HG02642 (cell line): ENCODE data around the gene AHDC1.

Experiments used
- ATAC-seq: cut with Tn5 transposase; IDR thresholded peaks from one replicate; pipeline ENCODE4 v1.9.1; 2021; ENCODE audit warnings: mild to moderate bottlenecking; ENCODE audit not compliant: unreplicated experiment, poor library complexity

Gene AHDC1

DNA sequence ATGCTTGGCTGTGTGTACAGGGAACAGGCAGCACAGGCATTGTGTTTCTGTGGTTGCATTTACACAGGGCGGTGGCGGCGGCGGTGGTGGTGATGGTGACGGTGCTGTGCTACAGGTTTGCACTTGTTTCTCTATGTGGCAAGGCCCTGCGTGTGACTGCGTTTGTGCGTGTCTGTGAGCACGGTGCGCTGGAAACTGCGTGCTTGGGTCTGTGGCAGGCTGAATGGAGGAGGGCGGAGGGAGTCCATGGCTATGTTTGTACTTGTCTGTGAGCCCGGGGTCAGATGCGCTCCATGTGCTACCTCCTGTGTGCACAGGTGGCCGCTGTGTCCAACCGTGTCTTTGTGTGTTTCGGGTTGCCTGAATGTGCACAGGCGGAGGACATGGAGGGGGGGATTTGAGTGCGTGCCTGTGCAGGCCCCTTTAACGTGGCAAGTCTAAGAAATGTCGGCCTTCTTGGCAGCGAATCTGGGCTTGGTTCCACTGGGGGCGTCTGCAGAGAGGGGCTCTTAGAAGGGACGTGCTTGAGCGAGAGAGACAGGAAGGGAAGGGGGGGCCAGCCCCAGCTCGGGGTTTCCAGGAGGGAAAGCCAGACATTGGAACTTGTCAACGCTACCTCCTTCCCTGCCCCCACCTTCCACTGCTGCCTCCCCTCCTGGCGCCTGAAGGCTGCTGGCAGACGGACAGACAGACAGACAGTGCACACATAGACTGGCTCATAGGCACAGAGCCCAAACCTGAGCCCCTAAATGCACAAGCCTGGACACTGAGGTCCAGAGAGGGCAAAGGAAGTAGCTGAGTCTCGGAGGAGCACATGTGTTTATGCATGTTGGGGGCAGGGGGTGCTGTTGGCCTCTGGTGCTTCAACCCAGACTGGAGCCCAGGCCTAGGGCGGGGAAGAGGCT, 81.3 kb downstream of the AHDC1 start:
- no peak for ATAC-seq

DNA sequence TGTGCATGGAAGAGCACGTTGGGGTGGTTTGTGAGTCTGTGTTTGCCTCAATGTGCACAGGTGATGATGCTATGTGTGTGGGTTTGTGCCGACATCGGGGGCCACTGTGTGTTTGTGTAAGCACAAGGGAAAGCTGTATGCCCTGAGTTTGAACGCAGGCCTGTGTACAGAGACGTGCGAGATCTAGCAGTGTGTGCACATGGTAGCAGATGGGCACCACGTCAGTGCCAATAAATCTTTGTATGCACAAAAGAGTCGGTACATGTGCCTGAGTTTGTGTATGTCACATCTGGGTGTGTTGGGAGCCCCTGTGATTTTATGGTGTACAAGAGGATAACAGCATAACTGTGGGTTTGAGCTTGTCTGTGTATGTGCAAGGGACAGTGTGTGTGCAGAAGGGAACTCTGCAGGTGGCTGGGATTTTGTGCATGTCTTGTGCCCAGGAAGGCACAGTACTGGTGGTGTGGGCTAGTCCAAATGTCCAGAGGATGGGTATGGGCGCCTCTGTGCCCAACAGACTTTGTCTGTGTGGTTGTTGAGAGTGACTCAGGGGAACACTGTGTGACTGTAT, 82.0 kb downstream of the AHDC1 start:
- ATAC-seq: no peak

DNA sequence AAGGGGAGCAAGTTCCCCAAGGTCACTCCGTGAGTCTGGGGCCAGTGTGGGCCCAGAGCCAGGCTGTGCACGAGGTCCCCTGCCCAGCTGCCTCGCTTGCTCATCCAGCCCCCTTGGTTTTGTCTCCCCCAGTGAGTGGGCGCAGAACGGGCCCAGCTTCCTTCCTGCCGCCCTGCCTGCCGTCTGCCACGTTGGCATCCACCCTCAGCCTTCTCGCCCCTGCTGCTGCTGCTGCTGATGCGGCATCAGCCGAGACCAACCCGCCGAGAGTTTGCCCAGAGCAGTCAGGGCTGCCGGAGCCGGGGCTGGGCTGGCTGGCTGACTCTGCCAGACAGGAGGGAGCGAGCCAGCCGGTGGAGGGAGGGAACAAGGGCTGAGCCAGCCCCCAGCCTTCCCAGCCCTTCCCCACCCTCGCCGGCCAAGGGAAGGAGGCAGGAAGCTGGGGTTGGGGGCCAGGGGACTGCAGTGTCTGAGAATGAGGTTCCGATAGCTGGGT, 82.6 kb downstream of the AHDC1 start:
- ATAC-seq: no peak

DNA sequence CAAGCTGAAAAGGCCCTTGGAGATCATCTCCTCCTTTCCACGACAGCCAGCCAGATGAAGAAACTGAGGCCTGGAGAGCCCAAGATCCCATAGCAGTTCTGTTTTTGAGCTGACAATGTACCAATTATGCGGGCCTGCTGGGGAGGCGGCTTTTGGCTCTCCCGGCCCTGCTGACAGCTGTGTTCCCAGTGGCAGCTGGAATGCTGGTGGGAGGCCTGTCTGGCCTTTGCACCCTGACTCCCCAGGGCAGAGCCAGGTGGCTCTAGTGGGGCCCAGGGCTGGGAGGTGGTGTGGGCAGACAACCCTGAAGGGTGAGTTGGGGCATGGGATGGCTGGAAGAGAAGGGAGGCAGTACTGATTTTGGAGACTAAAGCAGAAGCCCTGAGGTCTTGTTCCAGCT, 83.3 kb downstream of the AHDC1 start:
- no peak for ATAC-seq

DNA sequence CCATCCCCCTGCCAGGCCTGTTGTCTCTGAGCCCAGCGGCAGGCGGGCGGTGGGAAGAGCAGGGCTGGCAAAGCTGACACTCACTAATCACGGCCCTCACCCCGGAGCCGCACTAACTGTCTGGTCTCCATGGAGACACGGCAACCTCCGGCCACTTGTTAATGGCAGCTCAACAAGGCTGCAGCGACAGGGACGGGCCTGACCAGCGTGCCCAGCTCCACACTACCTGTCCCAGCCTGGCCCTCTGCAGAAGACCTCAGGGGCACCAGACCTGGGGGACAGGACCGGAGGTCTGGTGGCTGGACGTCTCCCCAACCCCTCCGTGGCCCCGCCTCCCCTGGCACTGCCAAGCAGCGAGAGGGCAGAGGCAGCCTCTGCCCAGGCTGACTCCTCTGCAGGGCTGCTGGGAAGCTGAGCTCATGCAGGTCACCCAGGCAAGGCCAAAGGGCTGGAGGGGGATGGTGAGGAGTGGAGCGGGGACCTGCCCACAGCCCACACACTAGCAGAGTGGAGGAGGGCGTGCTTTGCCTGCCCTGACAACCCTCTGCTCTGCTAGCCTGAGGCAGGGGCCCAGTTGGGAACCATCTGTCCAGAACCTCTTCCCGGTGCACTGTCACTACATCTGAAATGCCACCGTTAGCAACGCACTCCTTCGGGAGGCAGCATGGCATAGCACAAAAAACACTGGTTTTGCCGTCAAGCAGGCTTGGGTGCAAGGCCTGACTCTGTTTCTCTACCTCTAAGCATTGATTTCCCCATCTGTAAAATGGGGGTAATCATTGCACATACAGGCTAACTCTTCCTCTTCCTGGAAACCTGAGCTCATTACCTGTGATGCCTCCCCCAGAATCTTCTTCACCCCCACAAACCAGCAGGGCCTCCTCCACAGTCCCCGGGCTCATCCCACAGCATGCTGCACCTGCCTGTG, 84.3 kb downstream of the AHDC1 start:
- no peak for ATAC-seq

DNA sequence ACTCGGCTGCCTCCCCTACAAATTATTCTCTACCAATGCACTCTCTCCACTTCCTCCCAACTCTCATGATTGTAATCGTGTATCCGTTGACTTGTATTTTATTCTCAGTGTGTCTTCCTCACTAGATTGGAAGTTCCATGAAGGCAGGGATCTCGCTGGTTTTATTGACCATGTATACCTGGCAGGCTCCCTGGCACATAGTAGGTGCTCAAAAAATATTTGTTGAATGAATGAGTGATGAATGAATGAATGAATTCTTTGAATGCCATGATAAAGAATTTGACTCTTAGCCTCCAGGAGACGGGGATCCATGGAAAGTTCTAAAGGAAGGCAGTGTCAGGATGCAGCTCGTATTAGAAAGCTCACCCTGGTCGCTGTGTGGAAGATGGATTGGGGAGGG, 85.1 kb downstream of the AHDC1 start:
- ATAC-seq: no peak

DNA sequence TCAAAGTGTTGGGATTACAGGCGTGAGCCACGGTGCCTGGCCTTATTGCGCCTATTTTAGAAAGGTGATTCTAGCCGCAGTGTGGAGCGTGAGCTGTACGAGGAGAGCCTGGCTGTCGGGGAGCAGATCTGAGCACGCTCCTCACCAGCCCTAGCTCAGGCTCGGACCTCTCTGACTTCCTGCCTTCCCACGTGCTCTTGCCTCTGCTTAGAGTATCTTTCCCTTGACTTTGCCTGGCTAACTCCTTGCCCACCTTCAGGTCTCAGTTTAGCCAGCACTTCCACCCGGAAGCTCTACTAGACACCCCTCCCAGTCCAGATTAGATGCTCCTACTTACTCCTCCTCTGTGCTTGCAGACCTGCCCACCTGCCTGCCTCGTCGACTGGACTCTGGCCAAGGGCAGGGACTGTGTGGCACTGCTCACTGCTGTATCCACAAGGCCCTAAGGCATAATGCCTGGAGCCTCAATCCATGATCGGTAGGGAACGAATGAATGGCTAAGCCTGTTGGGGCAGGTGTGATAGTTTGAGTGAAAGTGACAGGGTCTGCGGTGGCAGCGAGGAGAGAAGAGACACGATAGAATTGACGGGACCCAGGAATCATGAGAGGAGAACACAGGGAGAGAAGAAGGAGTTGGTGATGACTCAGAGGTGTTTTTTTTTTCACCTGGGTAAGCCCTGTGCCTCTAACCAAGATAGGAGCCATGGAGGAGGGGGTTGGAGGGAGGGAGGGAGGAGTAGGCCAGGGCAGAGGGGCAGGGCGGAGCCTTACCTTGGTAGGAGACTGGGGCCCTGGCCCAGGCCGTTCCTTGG, 85.8 kb downstream of the AHDC1 start:
- ATAC-seq: no peak

DNA sequence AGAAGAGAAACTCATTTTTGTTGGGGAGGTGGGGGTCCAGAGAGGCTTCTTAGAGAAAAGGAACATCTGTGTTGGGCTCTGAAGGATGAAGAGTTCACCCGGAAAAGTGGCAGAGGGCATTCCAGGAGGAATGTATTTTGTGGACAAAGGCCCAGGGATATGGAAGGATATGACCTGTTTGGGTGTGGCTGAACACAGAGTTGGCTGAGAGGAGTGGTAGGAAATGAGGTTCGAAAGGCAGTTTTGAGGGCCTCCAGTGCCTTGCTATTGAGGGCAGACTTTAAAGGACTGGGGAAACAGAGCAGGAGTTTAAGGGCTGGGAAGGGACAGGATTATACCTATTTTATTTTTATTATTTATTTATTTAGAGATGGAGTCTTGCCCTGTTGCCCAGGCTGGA, 86.6 kb downstream of the AHDC1 start:
- no peak for ATAC-seq

DNA sequence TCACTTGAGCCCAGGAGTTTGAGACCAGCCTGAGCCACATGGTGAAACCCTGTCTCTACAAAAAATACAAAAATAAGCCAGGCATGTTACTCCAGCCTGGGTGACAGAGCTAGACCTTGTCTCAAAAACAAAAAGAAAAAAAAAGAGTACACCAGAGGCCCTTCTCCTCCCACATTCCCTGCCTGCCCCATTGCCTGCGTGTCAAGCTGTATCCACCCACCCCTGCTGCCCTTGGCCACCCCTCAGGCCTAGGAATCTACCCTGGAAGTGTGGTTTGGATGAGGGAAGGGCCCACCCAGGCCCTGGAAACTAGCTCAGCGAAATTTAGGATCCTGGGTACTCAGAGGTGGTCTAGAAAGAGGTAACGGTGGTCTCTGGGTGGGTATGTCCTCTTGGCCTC, 88.3 kb downstream of the AHDC1 start:
- ATAC-seq: no peak

DNA sequence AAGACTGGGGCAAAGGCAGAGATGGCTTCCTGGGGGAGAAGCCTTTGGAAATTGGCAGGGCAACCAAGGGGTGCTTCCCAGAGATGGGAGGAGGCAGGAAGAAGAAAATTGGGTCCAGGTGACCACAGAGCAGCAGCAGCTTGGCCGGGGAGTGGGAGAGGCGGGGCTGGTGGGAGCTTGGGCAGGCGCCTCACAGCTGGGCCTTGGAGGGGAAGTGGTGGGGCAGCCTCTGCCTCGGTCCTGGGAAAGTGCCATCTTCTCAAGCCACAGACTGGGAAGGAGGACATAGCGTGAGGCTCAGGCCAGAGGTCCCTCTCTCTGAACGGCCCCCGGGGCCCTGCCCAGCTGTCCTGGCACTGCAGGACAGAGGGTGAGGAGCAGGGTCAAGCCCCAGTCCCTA, 90.0 kb downstream of the AHDC1 start:
- ATAC-seq: no peak

DNA sequence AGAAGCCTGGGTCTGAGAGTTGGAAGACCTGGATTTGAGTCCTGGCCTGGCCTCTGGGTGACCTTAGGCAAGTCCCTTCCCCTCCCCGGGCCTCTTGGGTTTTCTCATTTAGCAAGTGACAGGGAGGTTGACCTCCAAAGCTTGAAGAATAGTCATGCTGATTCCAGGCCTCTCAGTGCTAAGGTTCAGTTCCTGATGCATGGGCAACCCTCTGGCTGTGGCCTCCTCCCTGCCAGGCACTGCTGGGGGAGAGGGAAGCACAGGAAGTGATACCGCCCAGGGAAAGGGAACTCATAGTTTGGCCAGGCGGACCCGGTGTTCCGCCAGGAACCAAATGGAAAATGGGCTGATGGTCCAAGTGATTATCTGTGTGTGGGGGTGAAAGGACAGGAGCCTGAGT, 90.4 kb downstream of the AHDC1 start:
- no peak for ATAC-seq

DNA sequence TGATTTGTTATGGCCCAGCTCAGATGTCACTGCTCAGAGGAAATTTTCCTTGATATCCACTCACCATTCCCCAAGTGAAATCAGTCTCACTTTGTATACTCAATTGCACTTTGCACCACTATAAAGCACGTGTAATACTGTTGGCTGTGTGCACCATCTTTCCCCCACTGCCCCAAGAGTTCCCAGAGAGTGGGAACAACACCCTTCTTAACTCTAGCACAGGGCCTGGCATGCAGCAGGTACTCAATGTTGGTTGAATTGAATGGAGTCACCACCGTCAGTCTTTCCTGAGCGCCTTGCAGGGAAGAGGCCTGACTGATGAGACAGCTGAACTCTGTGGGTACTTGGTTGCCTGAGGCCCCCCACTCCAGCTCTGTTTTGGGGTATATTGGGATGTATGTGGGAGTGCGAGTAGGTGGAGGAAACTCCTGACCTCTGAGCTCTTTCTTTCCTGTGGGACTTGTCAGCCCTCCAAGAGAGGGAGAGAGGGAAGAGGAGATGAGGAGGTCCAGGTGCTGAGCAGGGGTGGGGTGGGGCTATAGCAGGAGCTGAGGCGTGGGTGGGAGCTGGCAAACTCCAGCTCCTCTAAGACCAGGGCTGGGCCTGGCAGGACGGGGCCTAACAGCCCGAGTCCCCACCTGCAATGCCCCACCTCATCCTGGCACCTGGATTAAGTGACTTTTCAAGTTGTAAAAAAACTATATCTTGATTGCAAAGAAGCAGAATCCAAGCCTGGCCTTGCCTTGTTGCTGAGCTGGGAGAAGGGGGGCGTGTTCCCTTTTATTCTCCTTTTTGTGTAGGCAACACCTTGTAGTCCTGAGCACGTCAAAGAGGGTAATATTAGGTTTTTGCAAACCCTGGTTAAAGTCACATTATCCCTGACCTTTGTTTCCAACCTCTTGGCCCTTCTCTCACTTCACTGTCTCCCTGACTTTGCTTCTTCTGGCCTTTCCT, 94.5 kb downstream of the AHDC1 start:
- ATAC-seq: no peak

DNA sequence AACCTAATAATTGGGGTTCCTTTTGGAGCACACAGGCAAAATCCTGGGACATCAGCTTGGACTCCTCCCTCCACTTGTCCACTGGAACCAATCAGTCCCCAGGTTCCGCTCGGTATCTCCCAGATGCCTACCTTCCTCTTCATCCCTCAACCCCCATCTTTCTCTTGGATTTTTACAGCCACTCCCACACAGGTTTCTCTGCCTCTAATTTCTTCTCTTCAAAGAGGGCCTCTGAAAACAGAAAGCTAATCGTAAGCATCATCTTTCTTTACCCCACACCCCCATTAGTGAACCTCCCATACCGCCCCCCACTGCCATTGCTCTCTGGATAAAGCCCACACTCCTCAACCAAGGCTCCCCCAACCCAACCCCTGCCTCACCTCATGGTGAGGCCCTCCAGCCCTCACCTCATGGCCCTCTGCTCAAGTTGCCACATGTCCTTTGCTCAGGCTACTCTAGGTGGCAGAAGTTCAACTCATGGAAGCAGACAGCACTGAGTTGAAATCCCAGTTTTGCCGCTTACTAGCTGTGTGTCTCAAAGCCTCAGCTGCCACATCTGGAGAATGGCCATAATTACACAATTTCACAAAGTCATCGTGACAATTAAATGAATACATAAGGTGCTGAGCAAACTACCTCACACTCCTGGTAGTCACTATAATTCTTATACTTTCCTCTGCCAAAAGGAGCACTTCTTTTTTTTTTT, 95.8 kb downstream of the AHDC1 start:
- ATAC-seq: no peak

DNA sequence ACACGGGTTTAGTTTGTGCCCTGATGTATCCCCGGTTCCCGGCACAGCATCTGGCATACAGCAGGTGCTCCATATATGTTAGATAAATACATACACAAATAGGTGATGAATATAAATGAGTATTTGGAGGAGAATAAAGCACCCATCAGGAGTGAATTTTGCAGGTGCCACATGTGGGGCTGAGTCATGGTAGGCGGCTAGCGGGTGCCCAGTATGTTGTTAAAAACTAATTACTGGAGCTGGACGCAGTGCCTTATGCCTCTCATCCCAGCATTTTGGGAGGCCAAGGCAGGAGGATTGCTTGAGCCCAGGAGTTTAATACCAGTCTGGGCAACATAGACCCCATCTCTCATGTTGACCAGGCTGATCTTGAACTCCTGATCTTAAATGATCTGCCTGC, 97.2 kb downstream of the AHDC1 start:
- ATAC-seq: no peak

DNA sequence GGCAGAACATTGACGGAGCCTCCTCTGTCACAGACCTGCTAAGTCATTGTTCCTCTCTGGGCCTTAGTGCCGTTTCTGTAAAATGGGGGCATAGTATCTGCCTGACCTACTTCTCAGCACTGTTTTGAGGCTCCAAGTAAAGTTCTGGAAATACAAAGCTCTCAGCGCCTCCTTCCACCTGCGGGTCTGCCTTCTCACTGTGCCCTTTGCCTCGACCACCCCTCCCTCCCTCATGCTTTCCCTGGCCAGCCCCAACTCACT, 98.6 kb downstream of the AHDC1 start:
- no peak for ATAC-seq

DNA sequence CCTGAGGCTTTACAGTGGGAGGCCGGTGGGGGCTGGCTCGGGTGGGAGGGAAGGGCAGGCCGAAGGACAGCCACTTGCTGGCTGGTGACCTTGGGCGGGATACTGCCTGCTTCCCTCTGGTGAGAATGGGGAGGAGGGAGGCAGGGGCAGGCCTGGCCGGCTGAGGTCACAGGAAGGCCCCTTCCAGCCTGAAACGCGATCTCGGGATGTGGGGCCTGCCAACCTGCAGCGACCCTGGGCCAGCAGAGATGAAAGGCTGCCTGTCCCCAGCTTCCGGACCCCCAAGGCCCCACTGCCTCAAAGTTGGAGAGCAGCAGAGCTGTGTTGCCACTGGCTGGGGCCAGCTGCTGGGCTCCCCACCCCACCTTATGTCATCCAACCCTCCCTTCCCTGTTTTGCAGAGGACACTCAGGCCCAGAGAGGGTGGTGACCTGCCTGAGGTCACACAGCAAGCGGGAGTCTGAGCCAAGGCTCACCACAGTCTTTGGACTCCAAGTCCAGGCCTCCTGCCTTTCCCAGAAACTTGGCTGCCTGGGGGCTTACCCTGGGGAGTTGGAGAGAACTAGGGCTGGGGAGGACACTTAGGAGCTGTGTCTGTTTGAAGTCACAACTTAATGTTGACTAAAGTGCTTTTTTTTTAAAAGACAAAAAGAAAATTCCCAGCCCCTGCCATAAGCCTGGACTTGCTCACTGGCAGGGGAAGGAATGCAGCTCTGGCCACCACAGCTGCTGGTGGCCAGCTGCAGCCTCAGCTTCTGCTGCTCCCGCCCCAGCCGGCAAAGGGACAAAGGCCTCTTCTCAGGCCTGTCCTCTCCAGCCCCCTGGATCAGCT, 99.1 kb downstream of the AHDC1 start:
- no peak for ATAC-seq

DNA sequence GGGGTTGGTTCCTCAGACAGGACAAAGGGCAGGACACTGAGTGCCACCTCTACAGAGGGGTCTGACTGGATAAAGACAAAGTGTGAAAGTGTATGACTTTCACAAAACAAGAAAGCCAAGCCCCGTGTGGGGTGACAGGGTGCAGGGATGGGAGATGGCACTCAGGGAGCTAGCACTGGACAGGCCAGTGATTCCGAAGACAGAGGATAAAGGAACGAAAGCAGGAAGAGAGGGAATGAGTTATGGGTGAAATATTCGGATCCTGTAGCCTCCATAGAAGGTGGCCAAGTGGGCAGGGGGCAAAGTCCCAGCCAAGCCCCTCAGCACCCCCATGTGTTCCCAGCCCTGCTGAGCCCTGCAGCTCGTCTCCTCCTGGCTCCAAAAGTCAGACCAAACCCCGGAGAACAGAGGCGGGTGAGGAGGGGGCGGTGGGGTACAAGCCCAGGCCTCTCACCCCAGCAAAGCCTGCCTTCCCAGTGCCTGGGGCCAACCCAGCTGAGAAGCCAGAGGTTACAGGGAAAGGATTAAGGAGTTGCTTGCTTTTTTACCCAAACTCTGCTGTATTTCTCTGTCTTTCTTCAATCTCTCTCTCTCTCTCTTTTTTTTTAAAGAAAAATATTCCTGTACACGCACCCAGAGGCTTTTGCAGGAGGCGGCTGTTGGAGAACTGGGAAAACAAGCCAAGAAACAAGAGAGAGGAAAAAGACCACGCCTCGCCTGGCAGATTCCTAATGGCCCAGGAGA, 99.9 kb downstream of the AHDC1 start:
- no peak for ATAC-seq
